ENCODE measurements around the gene FOXA2.

GRCh38 chr20:22533823-22534751 lies 50.3 kb downstream of the FOXA2 start:
- TF ChIP-seq POLR2A (IDR thresholded peaks at IDR 0.05) (no peak), CTCF (IDR thresholded peaks at IDR 0.05) (no peak)

Data from Peyer's patch (tissue), 4 donors.